IMR-90 (cell line): ENCODE measurements around the gene TUBGCP2. TPM values are rescaled to one million over a fixed set of nuclear protein-coding genes. Genes with fewer than 3 reads are reported as not detected.

Source experiments
- ATAC-seq: fragments of 200-7000 bp; cut with Tn5 transposase; 2 replicates; pipeline ENCODE4 v1.9.1; 2020; ENCODE audit warnings: low read depth, mild to moderate bottlenecking, moderate library complexity
- BruUV-seq: library from RNA; stranded (reverse); fragments of 400-500 nt; replicated peaks from 2 replicates; lab custom pipeline; 2021; lab: Mats Ljungman, UMichigan
- CTCF ChIA-PET: fragments of 300-600 bp; formaldehyde crosslinking; extraction: SDS; loops from one replicate; lab custom pipeline; 2021; ENCODE audit warnings: antibody characterized with exemption; lab: Yijun Ruan, JAX
- POLR2A ChIA-PET: fragments of 300-600 bp; sonication (Branson Sonifier 250); formaldehyde crosslinking; loops from one replicate; lab custom pipeline; 2022; ENCODE audit warnings: antibody characterized with exemption; ENCODE audit not compliant: unreplicated experiment; lab: Charles Lee
- DNase-seq: peaks from one replicate; pipeline ENCODE4 v3.0.0; 2013
- H2AFZ ChIP-seq: replicated peaks from 2 replicates; pipeline ENCODE3; 2013; ENCODE audit warnings: low read length, mild to moderate bottlenecking; ENCODE audit not compliant: poor library complexity
- H2AK5ac ChIP-seq: 2 replicates; pipeline ENCODE4 v1.6.1; 2013; ENCODE audit warnings: low read depth, low read length, inconsistent platforms
- H2AK9ac ChIP-seq: replicated peaks from 2 replicates; pipeline ENCODE3; 2013; ENCODE audit warnings: mild to moderate bottlenecking, low read depth, low read length, moderate library complexity; ENCODE audit not compliant: poor library complexity
- H2BK120ac ChIP-seq: 2 replicates; pipeline ENCODE4 v1.6.1; 2013; ENCODE audit warnings: low read depth, low read length, inconsistent platforms
- H2BK15ac ChIP-seq: 3 replicates; pipeline ENCODE4 v1.6.1; 2013; ENCODE audit warnings: low read depth, low read length, inconsistent platforms
- H2BK20ac ChIP-seq: 2 replicates; pipeline ENCODE4 v1.6.1; 2013; ENCODE audit warnings: low read depth, mild to moderate bottlenecking, inconsistent platforms, low read length, moderate library complexity
- H2BK5ac ChIP-seq: 2 replicates; pipeline ENCODE4 v1.6.1; 2013; ENCODE audit warnings: mild to moderate bottlenecking, low read depth, low read length, inconsistent platforms; ENCODE audit not compliant: poor library complexity, severe bottlenecking
- H3K14ac ChIP-seq: replicated peaks from 2 replicates; pipeline ENCODE4 v1.6.1; 2013; ENCODE audit warnings: low read depth, low read length, inconsistent platforms
- H3K18ac ChIP-seq: 2 replicates; pipeline ENCODE4 v1.6.1; 2013; ENCODE audit warnings: low read depth, low read length, control low read depth
- H3K23ac ChIP-seq: 2 replicates; pipeline ENCODE4 v1.6.1; 2013; ENCODE audit warnings: low read depth, low read length, inconsistent platforms
- H3K27ac ChIP-seq: 2 replicates; pipeline ENCODE4 v1.5.1; 2013; ENCODE audit warnings: mild to moderate bottlenecking, control low read depth, low read length; ENCODE audit not compliant: insufficient read depth
- H3K27me3 ChIP-seq: 2 replicates; pipeline ENCODE4 v1.6.1; 2013; ENCODE audit warnings: low read length; ENCODE audit not compliant: control insufficient read depth, insufficient read depth
- H3K36me3 ChIP-seq: 2 replicates; pipeline ENCODE4 v1.6.1; 2013; ENCODE audit warnings: low read length, mixed read lengths; ENCODE audit not compliant: control insufficient read depth, insufficient read depth
- H3K4ac ChIP-seq: 2 replicates; pipeline ENCODE4 v1.6.1; 2013; ENCODE audit warnings: low read depth, low read length, inconsistent platforms
- H3K4me1 ChIP-seq: 2 replicates; pipeline ENCODE4 v1.6.1; 2013; ENCODE audit warnings: low read length, mixed read lengths; ENCODE audit not compliant: control insufficient read depth, insufficient read depth
- H3K4me2 ChIP-seq: 2 replicates; pipeline ENCODE4 v1.6.1; 2013; ENCODE audit warnings: low read depth, mild to moderate bottlenecking, control low read depth, low read length, moderate library complexity
- H3K4me3 ChIP-seq: 2 replicates; pipeline ENCODE4 v1.5.1; 2013; ENCODE audit warnings: low read depth, mild to moderate bottlenecking, control low read depth, low read length, moderate library complexity; ENCODE audit not compliant: insufficient read depth
- H3K56ac ChIP-seq: 2 replicates; pipeline ENCODE4 v1.6.1; 2013; ENCODE audit warnings: low read length, inconsistent platforms; ENCODE audit not compliant: insufficient read depth; ENCODE audit errors: extremely low read depth
- H3K79me1 ChIP-seq, 2 experiments: 2 replicates each; pipeline ENCODE4 v1.6.1; 2013; ENCODE audit warnings: low read length in 2 of 2, inconsistent platforms in 1 of 2, low read depth in 1 of 2
- H3K9ac ChIP-seq: 2 replicates; pipeline ENCODE4 v1.6.1; 2013; ENCODE audit warnings: low read depth, low read length, control low read depth
- H3K9me1 ChIP-seq: 2 replicates; pipeline ENCODE4 v1.6.1; 2013; ENCODE audit warnings: low read length, inconsistent platforms; ENCODE audit not compliant: insufficient read depth
- H3K9me3 ChIP-seq: 2 replicates; pipeline ENCODE4 v1.6.1; 2013; ENCODE audit warnings: low read length; ENCODE audit not compliant: control insufficient read depth, insufficient read depth
- H4K20me1 ChIP-seq: 2 replicates; pipeline ENCODE4 v1.6.1; 2013; ENCODE audit warnings: low read length, inconsistent platforms; ENCODE audit not compliant: insufficient read depth
- H4K5ac ChIP-seq: 2 replicates; pipeline ENCODE4 v1.6.1; 2013; ENCODE audit warnings: mild to moderate bottlenecking, low read depth, low read length, control low read depth
- H4K8ac ChIP-seq, 2 experiments: 2 replicates each; pipeline ENCODE4 v1.6.1; 2013; ENCODE audit warnings: low read depth in 2 of 2, low read length in 2 of 2, control low read depth in 1 of 2, inconsistent platforms in 1 of 2
- H4K91ac ChIP-seq: 2 replicates; pipeline ENCODE4 v1.6.1; 2013; ENCODE audit warnings: low read depth, low read length, inconsistent platforms; ENCODE audit not compliant: insufficient read depth
- BHLHE40 ChIP-seq: fragments of 150-350 bp; IDR thresholded peaks from 2 replicates; pipeline ENCODE4 v1.6.1; 2016; ENCODE audit warnings: mild to moderate bottlenecking, low read depth, low read length
- CEBPB ChIP-seq: IDR thresholded peaks from 2 replicates; pipeline ENCODE4 v1.6.1; 2012; ENCODE audit warnings: low read depth, low read length, improper control_type of control experiment
- CTCF ChIP-seq: conservative IDR thresholded peaks from 2 replicates; pipeline ENCODE4 v1.5.1; 2012; ENCODE audit warnings: mild to moderate bottlenecking, low read depth, low read length, improper control_type of control experiment
- FOS ChIP-seq: fragments of 150-350 bp; IDR thresholded peaks from 2 replicates; pipeline ENCODE4 v1.6.1; 2016; ENCODE audit warnings: low read depth, low read length
- MAFK ChIP-seq: IDR thresholded peaks from 2 replicates; pipeline ENCODE4 v1.6.1; 2012; ENCODE audit warnings: low read depth, low read length, improper control_type of control experiment
- MAZ ChIP-seq: IDR thresholded peaks from 2 replicates; pipeline ENCODE4 v1.6.1; 2012; ENCODE audit warnings: low read depth, mild to moderate bottlenecking, low read length, improper control_type of control experiment, moderate library complexity, borderline replicate concordance
- RAD21 ChIP-seq: IDR thresholded peaks from 2 replicates; pipeline ENCODE4 v1.6.1; 2012; ENCODE audit warnings: low read length, improper control_type of control experiment
- RFX5 ChIP-seq: IDR thresholded peaks from 2 replicates; pipeline ENCODE4 v1.8.0; 2012; ENCODE audit warnings: low read depth, mild to moderate bottlenecking, low read length, moderate library complexity
- USF2 ChIP-seq: fragments of 150-350 bp; IDR thresholded peaks from 2 replicates; pipeline ENCODE4 v1.6.1; 2017; ENCODE audit warnings: mild to moderate bottlenecking, antibody characterized with exemption, low read length, low read depth
- WGBS, 2 experiments: methylation state at CpG; one replicate each; pipeline versions ENCODE4 v1.1.5 to v1.1.7; 2013; ENCODE audit warnings: missing lambda C conversion rate in 2 of 2; ENCODE audit not compliant: insufficient read length in 1 of 2; ENCODE audit errors: extremely low coverage in 2 of 2; 5-methylcytosine and 5-hydroxymethylcytosine counted together
- dilution Hi-C: fragments of 300-500 bp; cut with HindIII; formaldehyde crosslinking; loops from one replicate; pipeline ENCODE4 v1.14.3; 2018; ENCODE audit warnings: low sequenced_read_pairs; ENCODE audit not compliant: unreplicated experiment
- in situ Hi-C: fragments of 300-500 bp; cut with MboI; formaldehyde crosslinking; loops from 3 replicates; pipeline ENCODE4 v1.14.3; 2019; ENCODE audit warnings: low sequenced_read_pairs, inconsistent platforms, mixed read lengths
- intact Hi-C: fragments of 100-400 bp; cut with micrococcal nuclease; formaldehyde crosslinking; loops from 2 replicates; pipeline ENCODE4 v1.10.0; 2022
- polyA plus RNA-seq, 3 experiments: library from polyadenylated mRNA; depleted of rRNA; stranded (reverse); fragments of >200 nt; gene quantifications; 2 replicates each; pipeline ENCODE4 v1.2.3, GENCODE V29; 2012; ENCODE audit warnings: low replicate concordance in 1 of 3
- total RNA-seq: library from RNA; depleted of rRNA; stranded (reverse); fragments of >200 nt; gene quantifications from 2 replicates; pipeline ENCODE4 v1.2.3, GENCODE V29; 2012

The TUBGCP2 gene
- total and polyA plus RNA-seq, 2 of the 4 experiments (the other 2 are of a cell fraction): 48.1 to 72.6 TPM

GRCh38 chr10:133249094-133249780, 59.4 kb downstream of the TUBGCP2 start:
- Histone ChIP-seq H3K56ac (no peak overlapping the region), H3K18ac (no peak overlapping the region), H3K4me2 (no peak overlapping the region), H2AK5ac (no peak overlapping the region), H2AK9ac (no peak overlapping the region), H3K9ac (no peak overlapping the region), H4K20me1 (no peaks in the 10 kb centered on the region), H3K27me3 (peaks cover 14% of the 10 kb centered on the region), H2AFZ (no peak overlapping the region), H4K91ac (no peak overlapping the region), H3K4ac (no peak overlapping the region), H3K4me3 (no peak overlapping the region), H4K5ac (no peak overlapping the region), H2BK20ac (no peak overlapping the region), H3K23ac (no peak overlapping the region), H2BK15ac (no peak overlapping the region), H4K8ac (no peak overlapping the region), H2BK120ac (no peak overlapping the region), H3K9me1 (no peaks in the 10 kb centered on the region), H2BK5ac (no peak overlapping the region), H3K36me3 (no peaks in the 10 kb centered on the region), H3K79me1 (no peaks in the 10 kb centered on the region), H3K9me3 (no peaks in the 10 kb centered on the region), H3K27ac (no peak overlapping the region), H3K4me1 (no peaks in the 10 kb centered on the region), H3K14ac (no peak overlapping the region)
- TF ChIP-seq USF2 (no peak), RFX5 (no peak), BHLHE40 (no peak), CEBPB (no peak), FOS (no peak), RAD21 (no peak), MAZ (no peak), CTCF (no peak), MAFK (no peak)
- ChIA-PET POLR2A (no interaction called here), CTCF (no interaction called here)
- intact Hi-C loops (no loop called here), in situ Hi-C loops (no loop called here), dilution Hi-C loops (no loop called here)
- ATAC-seq (no peak), DNase-seq (no peak)
- 55% methylated on average over 4 of the region's 21 CpGs; no CpG with 5 or more reads in 1 of the 2 experiments for WGBS, 2 experiments
- no TSS peak for BruUV-seq
